HG03135 (cell line): Measurements from ENCODE around the gene ZNF883.
"Not testable (repeated sequence)": the region's sequence is repeated elsewhere in the genome, so short reads cannot be mapped to it uniquely, and the experiment has no call there.

ENCODE experiments used
- ATAC-seq: cut with Tn5 transposase; IDR thresholded peaks from one replicate; pipeline ENCODE4 v1.9.1; 2021; ENCODE audit warnings: mild to moderate bottlenecking, moderate library complexity; ENCODE audit not compliant: unreplicated experiment

Gene ZNF883

GRCh38 chr9:113011911-113012381 is at the start of gene ZNF883:
Gene ZNF883, minus strand, starts transcription at chr9:113012192.
- no peak for ATAC-seq

- not testable (repeated sequence) for ATAC-seq
Measured at GRCh38 chr9:113061072-113061850, 49.3 kb upstream of the ZNF883 start.

- not testable (repeated sequence) for ATAC-seq
Measured at GRCh38 chr9:113059581-113060284, 47.7 kb upstream of the ZNF883 start.

GRCh38 chr9:113057193-113057592 is 45.2 kb upstream of the ZNF883 start:
- no peak for ATAC-seq

GRCh38 chr9:113056191-113057106 is 44.5 kb upstream of the ZNF883 start, which contains the start of gene ZFP37:
Gene ZFP37, minus strand, starts transcription at chr9:113056724. Its CDS starts 36 bp downstream, at chr9:113056688.
- ATAC-seq = peak; percentile 96

GRCh38 chr9:113042884-113043657 is 31.1 kb upstream of the ZNF883 start:
- ATAC-seq = no peak

- no peak for ATAC-seq
Measured at GRCh38 chr9:113026200-113026599, 14.2 kb upstream of the ZNF883 start.

- ATAC-seq = no peak
Measured at GRCh38 chr9:113018247-113018646, 6.3 kb upstream of the ZNF883 start.

- ATAC-seq = no peak
Measured at GRCh38 chr9:113012492-113012891, 500 bp upstream of the ZNF883 start.

GRCh38 chr9:113005777-113006176 is 6.2 kb downstream of the ZNF883 start:
- no peak for ATAC-seq

GRCh38 chr9:112997236-112997941 is 14.6 kb downstream of the ZNF883 start:
- ATAC-seq = no peak

- no peak for ATAC-seq
Measured at GRCh38 chr9:112971415-112971814, 40.6 kb downstream of the ZNF883 start.

GRCh38 chr9:112970939-112971338 is 41.1 kb downstream of the ZNF883 start:
- no peak for ATAC-seq

GRCh38 chr9:112969730-112970129 is 42.3 kb downstream of the ZNF883 start:
- no peak for ATAC-seq

- ATAC-seq = no peak
Measured at GRCh38 chr9:112955550-112955949, 56.4 kb downstream of the ZNF883 start.

GRCh38 chr9:112945620-112946208 is 66.3 kb downstream of the ZNF883 start:
- no peak for ATAC-seq

GRCh38 chr9:112939418-112939817 is 72.6 kb downstream of the ZNF883 start:
- no peak for ATAC-seq

GRCh38 chr9:112933696-112934095 is 78.3 kb downstream of the ZNF883 start:
- no peak for ATAC-seq

- ATAC-seq = no peak
Measured at GRCh38 chr9:112925058-112925641, 86.8 kb downstream of the ZNF883 start.
